ENCODE measurements around the gene EFNB3. TPM values are rescaled to one million over a fixed set of nuclear protein-coding genes. Genes with fewer than 3 reads are reported as not detected.
A peak's percentile ranks its signal among the peaks of the same experiment; 100 is the strongest.

EFNB3 gene
- total RNA-seq, 2 donors from 2014 or later = 0.33 to 0.78 TPM

GRCh38 chr17:7742729-7743128 is 37.7 kb downstream of the EFNB3 start:
- H3K27me3 ChIP-seq = peaks cover 0 to 4% of the 10 kb centered on the region in 2 donors
- no peak overlapping the region for H3K4me3 ChIP-seq
- WGBS, 2 donors = 50 to 61% methylated on average over 10 of the region's 10 CpGs
- intact Hi-C loops (cut with DNase I) = loop anchor here (5.0 kb wide), 1 partner anchor 105 kb away; no protein-coding TSS in a partner anchor
- H3K4me1 ChIP-seq = no peaks in the 10 kb centered on the region
- H3K9me3 ChIP-seq = no peaks in the 10 kb centered on the region
- H3K36me3 ChIP-seq (replicated peaks in 1 of 2; ENCODE audit: insufficient read depth in 1 of 2, low read depth in 2 of 2) = no peaks in the 10 kb centered on the region
- H3K27ac ChIP-seq = no peak overlapping the region
- no peak for TF ChIP-seq POLR2A (IDR thresholded peaks at IDR 0.05)
- ATAC-seq (no peak), DNase-seq (no peak)

- Histone ChIP-seq H3K27me3 (peaks cover 0 to 4% of the 10 kb centered on the region in 2 donors), H3K9me3 (no peaks in the 10 kb centered on the region), H3K36me3 (replicated peaks in 1 of 2; ENCODE audit: insufficient read depth in 1 of 2, low read depth in 2 of 2) (no peaks in the 10 kb centered on the region), H3K4me3 (no peak overlapping the region), H3K27ac (no peak overlapping the region), H3K4me1 (no peaks in the 10 kb centered on the region)
- TF ChIP-seq POLR2A (IDR thresholded peaks at IDR 0.05) (no peak), CTCF (IDR thresholded peaks at IDR 0.05) (no peak)
- 49 to 53% methylated on average over 8 of the region's 8 CpGs for WGBS, 2 donors
- no peak for DNase-seq
- no peak for ATAC-seq
- intact Hi-C loops (cut with DNase I) = loop anchor here (5.0 kb wide), 1 partner anchor 103 kb away; no protein-coding TSS in a partner anchor
Observed at GRCh38 chr17:7744416-7744815, 39.4 kb downstream of the EFNB3 start.

GRCh38 chr17:7745748-7746470 is 40.9 kb downstream of the EFNB3 start:
- no peak overlapping the region for H3K27ac ChIP-seq
- intact Hi-C loops (cut with DNase I) = loop anchor here (5.0 kb wide), 1 partner anchor 236 kb away; no protein-coding TSS in a partner anchor
- no peak for ATAC-seq

GRCh38 chr17:7747635-7748071 is 42.7 kb downstream of the EFNB3 start:
- H3K36me3 ChIP-seq (replicated peaks in 1 of 2; ENCODE audit: insufficient read depth in 1 of 2, low read depth in 2 of 2) = no peaks in the 10 kb centered on the region
- intact Hi-C loops (cut with DNase I) = loop anchor here (5.0 kb wide), 1 partner anchor 235 kb away; no protein-coding TSS in a partner anchor

More at GRCh38 chr17:7745748-7746470, 40.9 kb downstream of the EFNB3 start:
- Histone ChIP-seq H3K9me3 (no peaks in the 10 kb centered on the region), H3K4me3 (no peak overlapping the region), H3K4me1 (no peaks in the 10 kb centered on the region), H3K36me3 (replicated peaks in 1 of 2; ENCODE audit: insufficient read depth in 1 of 2, low read depth in 2 of 2) (no peaks in the 10 kb centered on the region), H3K27me3 (peaks cover 0 to 4% of the 10 kb centered on the region in 2 donors)
- 74 to 78% methylated on average over 7 of the region's 7 CpGs for WGBS, 2 donors
- peak in 1 of 4 donors; percentile 15 for DNase-seq
- no peak for TF ChIP-seq POLR2A (IDR thresholded peaks at IDR 0.05)
- no peak for TF ChIP-seq CTCF (IDR thresholded peaks at IDR 0.05)

More at GRCh38 chr17:7747635-7748071, 42.7 kb downstream of the EFNB3 start:
- no peak overlapping the region for H3K4me3 ChIP-seq
- ATAC-seq (no peak), DNase-seq (no peak)
- no peaks in the 10 kb centered on the region for H3K4me1 ChIP-seq
- WGBS, 2 donors = 47 to 57% methylated on average over 4 of the region's 4 CpGs
- H3K27me3 ChIP-seq = no peaks in the 10 kb centered on the region
- TF ChIP-seq POLR2A (IDR thresholded peaks at IDR 0.05) = no peak
- TF ChIP-seq CTCF (IDR thresholded peaks at IDR 0.05) = no peak
- no peaks in the 10 kb centered on the region for H3K9me3 ChIP-seq
- no peak overlapping the region for H3K27ac ChIP-seq
